C4-2B (cell line): ENCODE results near the gene LKAAEAR1.

Source experiments
- CTCF ChIP-seq: fragments of 450-650 bp; conservative IDR thresholded peaks from 2 replicates; pipeline ENCODE4 v1.5.1; 2017; ENCODE audit warnings: mild to moderate bottlenecking
- ZFX ChIP-seq: fragments of 450-650 bp; IDR thresholded peaks from 2 replicates; pipeline ENCODE4 v1.6.1; 2017

GRCh38 chr20:64108731-64109681 lies 24.8 kb upstream of the LKAAEAR1 start:
- no peak for TF ChIP-seq CTCF
- TF ChIP-seq ZFX, result no peak
